WTC11 (cell line): ENCODE data around the gene MFN1. TPM values are rescaled to one million over a fixed set of nuclear protein-coding genes. Genes with fewer than 3 reads are reported as not detected.
A peak's percentile ranks its signal among the peaks of the same experiment; 100 is the strongest.

Source experiments
- ATAC-seq: fragments of 200-7000 bp; cut with Tn5 transposase; 2 replicates; pipeline ENCODE4 v1.10.0; 2021; ENCODE audit warnings: mild to moderate bottlenecking, moderate library complexity
- CTCF ChIA-PET: fragments of 300-600 bp; sonication (Branson Sonifier 250); formaldehyde crosslinking; loops from one replicate; lab custom pipeline; 2021; ENCODE audit warnings: antibody characterized with exemption; lab: Charles Lee
- POLR2A ChIA-PET: fragments of 350-600 bp; sonication (Branson Sonifier 250); formaldehyde crosslinking; loops from one replicate; lab custom pipeline; 2021; ENCODE audit warnings: antibody characterized with exemption; lab: Charles Lee
- DNase-seq: peaks from one replicate; pipeline ENCODE4 v3.0.0; 2021; ENCODE audit warnings: low spot score
- H3K27ac Mint-ChIP-seq: 2 replicates; pipeline ENCODE4 v1.8.0; 2021; ENCODE audit warnings: mixed read lengths
- H3K27me3 Mint-ChIP-seq: 2 replicates; pipeline ENCODE4 v1.8.0; 2021; ENCODE audit warnings: low read depth, mild to moderate bottlenecking, moderate library complexity, mixed read lengths
- H3K36me3 Mint-ChIP-seq: 2 replicates; pipeline ENCODE4 v1.8.0; 2021; ENCODE audit warnings: mixed read lengths
- H3K4me1 Mint-ChIP-seq: 2 replicates; pipeline ENCODE4 v1.8.0; 2022; ENCODE audit warnings: mixed read lengths
- H3K4me3 Mint-ChIP-seq: 2 replicates; pipeline ENCODE4 v1.8.0; 2021; ENCODE audit warnings: mild to moderate bottlenecking, moderate library complexity, mixed read lengths
- H3K9me3 Mint-ChIP-seq: 2 replicates; pipeline ENCODE4 v1.8.0; 2021; ENCODE audit warnings: mixed read lengths
- ATF2 ChIP-seq: sonication (generic); formaldehyde crosslinking; IDR thresholded peaks from 2 replicates; pipeline ENCODE4 v1.8.1; 2022; ENCODE audit warnings: low read depth, missing genetic modification reagents, borderline replicate concordance
- CREB1 ChIP-seq: sonication (generic); formaldehyde crosslinking; IDR thresholded peaks from 2 replicates; pipeline ENCODE4 v1.8.0; 2023; ENCODE audit warnings: mild to moderate bottlenecking, missing genetic modification reagents
- FOXK1 ChIP-seq: sonication (generic); formaldehyde crosslinking; IDR thresholded peaks from 2 replicates; pipeline ENCODE4 v1.8.0; 2022; ENCODE audit warnings: mild to moderate bottlenecking, moderate library complexity, missing genetic modification reagents
- GTF2I ChIP-seq: fragments of 250-450 bp; sonication (Bioruptor Pico); conservative IDR thresholded peaks from 2 replicates; pipeline ENCODE4 v1.4.0; 2021; ENCODE audit warnings: mild to moderate bottlenecking
- HMGA2 ChIP-seq: fragments of 250-450 bp; sonication (Bioruptor Pico); IDR thresholded peaks from 2 replicates; pipeline ENCODE4 v1.4.0; 2021; ENCODE audit warnings: mild to moderate bottlenecking, moderate library complexity
- IRF1 ChIP-seq: sonication (generic); formaldehyde crosslinking; IDR thresholded peaks from 2 replicates; pipeline ENCODE4 v1.8.0; 2023; ENCODE audit warnings: missing genetic modification reagents
- NFE2L1 ChIP-seq: sonication (generic); formaldehyde crosslinking; IDR thresholded peaks from 2 replicates; pipeline ENCODE4 v1.8.1; 2023; ENCODE audit warnings: missing genetic modification reagents
- NFYB ChIP-seq: sonication (generic); formaldehyde crosslinking; conservative IDR thresholded peaks from 2 replicates; pipeline ENCODE4 v1.8.0; 2022; ENCODE audit warnings: low read depth, missing genetic modification reagents
- SOX15 ChIP-seq: fragments of 250-450 bp; sonication (Bioruptor Pico); IDR thresholded peaks from 2 replicates; pipeline ENCODE4 v1.9.0; 2021; ENCODE audit warnings: mild to moderate bottlenecking
- TP53 ChIP-seq: sonication (generic); formaldehyde crosslinking; IDR thresholded peaks from 2 replicates; pipeline ENCODE4 v1.8.1; 2023; ENCODE audit warnings: mild to moderate bottlenecking, missing genetic modification reagents
- ZMAT4 ChIP-seq: fragments of 250-450 bp; sonication (Bioruptor Pico); IDR thresholded peaks from 2 replicates; pipeline ENCODE4 v1.9.0; 2021; ENCODE audit warnings: mild to moderate bottlenecking
- ZNF219 ChIP-seq: sonication (generic); formaldehyde crosslinking; IDR thresholded peaks from 2 replicates; pipeline ENCODE4 v1.8.0; 2023; ENCODE audit warnings: missing genetic modification reagents, mild to moderate bottlenecking, borderline replicate concordance
- ZNF232 ChIP-seq: sonication (generic); formaldehyde crosslinking; IDR thresholded peaks from 2 replicates; pipeline ENCODE4 v1.8.0; 2022; ENCODE audit warnings: mild to moderate bottlenecking, missing genetic modification reagents
- ZNF263 ChIP-seq: sonication (generic); formaldehyde crosslinking; IDR thresholded peaks from 2 replicates; pipeline ENCODE4 v1.8.1; 2022; ENCODE audit warnings: low read depth, mild to moderate bottlenecking, moderate library complexity, missing genetic modification reagents
- ZNF317 ChIP-seq: sonication (generic); formaldehyde crosslinking; IDR thresholded peaks from 2 replicates; pipeline ENCODE4 v1.8.1; 2023; ENCODE audit warnings: low read depth, mild to moderate bottlenecking, moderate library complexity, missing genetic modification reagents, borderline replicate concordance
- ZNF416 ChIP-seq: fragments of 250-450 bp; sonication (Bioruptor Pico); IDR thresholded peaks from 2 replicates; pipeline ENCODE4 v1.9.0; 2021; ENCODE audit warnings: mild to moderate bottlenecking, inconsistent platforms
- ZNF671 ChIP-seq: fragments of 250-450 bp; sonication (Bioruptor Pico); IDR thresholded peaks from 2 replicates; pipeline ENCODE4 v1.8.0; 2021; ENCODE audit warnings: mild to moderate bottlenecking
- ZSCAN18 ChIP-seq: fragments of 250-450 bp; sonication (Bioruptor Pico); IDR thresholded peaks from 2 replicates; pipeline ENCODE4 v2.1.2; 2022; ENCODE audit warnings: mild to moderate bottlenecking, moderate library complexity
- total RNA-seq: library from RNA; stranded (reverse); gene quantifications from 3 replicates; pipeline ENCODE4 v1.2.3, GENCODE V29; 2021
- TF ChIP-seq, protein P1 (sequence below): sonication (generic); formaldehyde crosslinking; IDR thresholded peaks from 2 replicates; pipeline ENCODE4 v1.8.1; 2023; ENCODE audit warnings: mild to moderate bottlenecking, moderate library complexity, missing genetic modification reagents
- TF ChIP-seq, protein P2 (sequence below): sonication (generic); formaldehyde crosslinking; IDR thresholded peaks from 2 replicates; pipeline ENCODE4 v1.8.0; 2022; ENCODE audit warnings: mild to moderate bottlenecking, missing genetic modification reagents
- TF ChIP-seq, protein P3 (sequence below): fragments of 250-450 bp; sonication (Bioruptor Pico); IDR thresholded peaks from 2 replicates; pipeline ENCODE4 v1.9.0; 2021; ENCODE audit warnings: mild to moderate bottlenecking

The MFN1 gene
- total RNA-seq, 1 experiment from 2014 or later, result 42.7 TPM

DNA sequence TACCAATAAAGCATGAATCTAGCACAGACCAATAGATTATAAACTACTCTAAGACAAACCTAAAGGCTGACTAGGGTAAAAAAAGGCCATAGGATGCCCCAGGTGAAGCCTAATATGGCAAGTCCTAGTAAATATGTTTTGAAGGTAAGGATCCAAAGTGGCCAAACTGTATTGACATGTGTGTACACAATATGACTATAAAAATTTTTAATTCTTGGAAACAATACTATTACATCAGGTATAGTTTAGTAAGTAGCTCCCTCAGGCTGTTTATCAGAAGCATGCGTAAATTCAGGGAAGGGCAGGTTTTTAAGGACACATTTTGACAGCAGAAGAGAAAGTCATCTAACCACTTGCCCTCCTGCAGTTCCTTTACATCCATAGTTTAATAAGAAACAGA is 84.9 kb downstream of the MFN1 start:
- no peaks in the 10 kb centered on the region for H3K27me3 Mint-ChIP-seq
- peaks cover 12% of the 10 kb centered on the region for H3K4me1 Mint-ChIP-seq
- H3K27ac Mint-ChIP-seq, result no peak overlapping the region
- no peak for ATAC-seq
- DNase-seq, result no peak
- TF ChIP-seq HMGA2 (no peak), ZSCAN18 (CRISPR knock-in tag) (no peak)
- no peaks in the 10 kb centered on the region for H3K36me3 Mint-ChIP-seq
- H3K9me3 Mint-ChIP-seq, result no peaks in the 10 kb centered on the region
- POLR2A ChIA-PET, result no interaction called here
- CTCF ChIA-PET, result no interaction called here
- no peak overlapping the region for H3K4me3 Mint-ChIP-seq

DNA sequence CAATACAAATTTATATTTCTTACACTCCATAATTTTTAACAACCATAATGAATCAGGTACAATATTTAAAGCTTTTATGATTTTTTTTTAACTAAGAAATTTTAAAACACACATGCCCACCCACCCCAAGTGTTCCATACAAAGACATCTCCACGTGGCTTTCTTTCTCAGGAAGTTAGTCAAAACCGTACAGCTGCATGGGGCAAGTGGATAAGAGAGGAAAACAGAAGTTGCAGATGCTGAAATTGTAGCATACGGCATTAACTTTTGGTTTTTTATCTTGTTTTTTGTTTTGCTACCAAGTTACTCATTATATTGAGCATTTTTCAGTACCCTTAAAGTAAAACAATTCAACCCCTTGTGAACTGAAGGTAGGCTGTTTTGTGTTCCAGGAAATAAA is 89.0 kb downstream of the MFN1 start:
- ChIA-PET CTCF (interaction anchor here (1.1 kb wide), 1 partner anchor 10 kb away, joined by 3 read pairs; no protein-coding TSS in a partner anchor), POLR2A (no interaction called here)
- H3K27me3 Mint-ChIP-seq, result no peaks in the 10 kb centered on the region
- no peak for ATAC-seq
- TF ChIP-seq NFE2L1 (no peak), ZNF232 (CRISPR knock-in tag) (no peak), GTF2I (CRISPR knock-in tag) (no peak), ATF2 (CRISPR knock-in tag) (no peak), NFYB (CRISPR knock-in tag) (no peak), ZNF263 (CRISPR knock-in tag) (no peak), FOXK1 (CRISPR knock-in tag) (no peak), IRF1 (no peak), SOX15 (no peak)
- TF ChIP-seq, protein P1, sequence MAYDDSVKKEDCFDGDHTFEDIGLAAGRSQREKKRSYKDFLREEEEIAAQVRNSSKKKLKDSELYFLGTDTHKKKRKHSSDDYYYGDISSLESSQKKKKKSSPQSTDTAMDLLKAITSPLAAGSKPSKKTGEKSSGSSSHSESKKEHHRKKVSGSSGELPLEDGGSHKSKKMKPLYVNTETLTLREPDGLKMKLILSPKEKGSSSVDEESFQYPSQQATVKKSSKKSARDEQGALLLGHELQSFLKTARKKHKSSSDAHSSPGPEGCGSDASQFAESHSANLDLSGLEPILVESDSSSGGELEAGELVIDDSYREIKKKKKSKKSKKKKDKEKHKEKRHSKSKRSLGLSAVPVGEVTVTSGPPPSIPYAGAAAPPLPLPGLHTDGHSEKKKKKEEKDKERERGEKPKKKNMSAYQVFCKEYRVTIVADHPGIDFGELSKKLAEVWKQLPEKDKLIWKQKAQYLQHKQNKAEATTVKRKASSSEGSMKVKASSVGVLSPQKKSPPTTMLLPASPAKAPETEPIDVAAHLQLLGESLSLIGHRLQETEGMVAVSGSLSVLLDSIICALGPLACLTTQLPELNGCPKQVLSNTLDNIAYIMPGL (CRISPR knock-in tag), result no peak
- DNase-seq, result no peak
- H3K36me3 Mint-ChIP-seq, result no peaks in the 10 kb centered on the region
- no peaks in the 10 kb centered on the region for H3K9me3 Mint-ChIP-seq
- H3K4me3 Mint-ChIP-seq, result no peak overlapping the region
- peaks cover 35% of the 10 kb centered on the region for H3K4me1 Mint-ChIP-seq
- H3K27ac Mint-ChIP-seq, result no peak overlapping the region

- Mint-ChIP-seq H3K36me3 (no peaks in the 10 kb centered on the region), H3K27ac (peak overlapping the region; percentile 84), H3K27me3 (no peaks in the 10 kb centered on the region), H3K9me3 (no peaks in the 10 kb centered on the region), H3K4me1 (peaks cover 26% of the 10 kb centered on the region), H3K4me3 (no peak overlapping the region)
- ATAC-seq (peak; percentile 88), DNase-seq (peak; percentile 38)
- ChIA-PET CTCF (interaction anchor here (0.9 kb wide), 1 partner anchor 8 kb away, joined by 9 read pairs; no protein-coding TSS in a partner anchor), POLR2A (interaction anchor here (0.6 kb wide), 1 partner anchor 9 kb away, joined by 3 read pairs; no protein-coding TSS in a partner anchor)
- TF ChIP-seq ZNF671, result no peak
- no peak for TF ChIP-seq ZNF219 (CRISPR knock-in tag)
- TF ChIP-seq ZNF416 (CRISPR knock-in tag), result no peak
- TF ChIP-seq ZMAT4 (CRISPR knock-in tag), result no peak
- TF ChIP-seq CREB1 (CRISPR knock-in tag), result no peak
- TF ChIP-seq ZNF317 (CRISPR knock-in tag), result no peak
- no peak for TF ChIP-seq TP53 (CRISPR knock-in tag)
- no peak for TF ChIP-seq ZSCAN18 (CRISPR knock-in tag)
- no peak for TF ChIP-seq IRF1
- TF ChIP-seq, protein P2, sequence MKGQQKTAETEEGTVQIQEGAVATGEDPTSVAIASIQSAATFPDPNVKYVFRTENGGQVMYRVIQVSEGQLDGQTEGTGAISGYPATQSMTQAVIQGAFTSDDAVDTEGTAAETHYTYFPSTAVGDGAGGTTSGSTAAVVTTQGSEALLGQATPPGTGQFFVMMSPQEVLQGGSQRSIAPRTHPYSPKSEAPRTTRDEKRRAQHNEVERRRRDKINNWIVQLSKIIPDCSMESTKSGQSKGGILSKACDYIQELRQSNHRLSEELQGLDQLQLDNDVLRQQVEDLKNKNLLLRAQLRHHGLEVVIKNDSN (CRISPR knock-in tag), result peak; percentile 45; the same call in 1 of the 2 replicates
- TF ChIP-seq, protein P3, sequence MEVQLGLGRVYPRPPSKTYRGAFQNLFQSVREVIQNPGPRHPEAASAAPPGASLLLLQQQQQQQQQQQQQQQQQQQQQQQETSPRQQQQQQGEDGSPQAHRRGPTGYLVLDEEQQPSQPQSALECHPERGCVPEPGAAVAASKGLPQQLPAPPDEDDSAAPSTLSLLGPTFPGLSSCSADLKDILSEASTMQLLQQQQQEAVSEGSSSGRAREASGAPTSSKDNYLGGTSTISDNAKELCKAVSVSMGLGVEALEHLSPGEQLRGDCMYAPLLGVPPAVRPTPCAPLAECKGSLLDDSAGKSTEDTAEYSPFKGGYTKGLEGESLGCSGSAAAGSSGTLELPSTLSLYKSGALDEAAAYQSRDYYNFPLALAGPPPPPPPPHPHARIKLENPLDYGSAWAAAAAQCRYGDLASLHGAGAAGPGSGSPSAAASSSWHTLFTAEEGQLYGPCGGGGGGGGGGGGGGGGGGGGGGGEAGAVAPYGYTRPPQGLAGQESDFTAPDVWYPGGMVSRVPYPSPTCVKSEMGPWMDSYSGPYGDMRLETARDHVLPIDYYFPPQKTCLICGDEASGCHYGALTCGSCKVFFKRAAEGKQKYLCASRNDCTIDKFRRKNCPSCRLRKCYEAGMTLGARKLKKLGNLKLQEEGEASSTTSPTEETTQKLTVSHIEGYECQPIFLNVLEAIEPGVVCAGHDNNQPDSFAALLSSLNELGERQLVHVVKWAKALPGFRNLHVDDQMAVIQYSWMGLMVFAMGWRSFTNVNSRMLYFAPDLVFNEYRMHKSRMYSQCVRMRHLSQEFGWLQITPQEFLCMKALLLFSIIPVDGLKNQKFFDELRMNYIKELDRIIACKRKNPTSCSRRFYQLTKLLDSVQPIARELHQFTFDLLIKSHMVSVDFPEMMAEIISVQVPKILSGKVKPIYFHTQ, result no peak
Measured at GRCh38 chr3:179438841-179439240, 91.3 kb downstream of the MFN1 start.
